ENCODE results near the gene CTNNA1. TPM values are rescaled to one million over a fixed set of nuclear protein-coding genes. Genes with fewer than 3 reads are reported as not detected.

Gene CTNNA1
- total RNA-seq, 1 donor from 2014 or later: 78.6 TPM

DNA sequence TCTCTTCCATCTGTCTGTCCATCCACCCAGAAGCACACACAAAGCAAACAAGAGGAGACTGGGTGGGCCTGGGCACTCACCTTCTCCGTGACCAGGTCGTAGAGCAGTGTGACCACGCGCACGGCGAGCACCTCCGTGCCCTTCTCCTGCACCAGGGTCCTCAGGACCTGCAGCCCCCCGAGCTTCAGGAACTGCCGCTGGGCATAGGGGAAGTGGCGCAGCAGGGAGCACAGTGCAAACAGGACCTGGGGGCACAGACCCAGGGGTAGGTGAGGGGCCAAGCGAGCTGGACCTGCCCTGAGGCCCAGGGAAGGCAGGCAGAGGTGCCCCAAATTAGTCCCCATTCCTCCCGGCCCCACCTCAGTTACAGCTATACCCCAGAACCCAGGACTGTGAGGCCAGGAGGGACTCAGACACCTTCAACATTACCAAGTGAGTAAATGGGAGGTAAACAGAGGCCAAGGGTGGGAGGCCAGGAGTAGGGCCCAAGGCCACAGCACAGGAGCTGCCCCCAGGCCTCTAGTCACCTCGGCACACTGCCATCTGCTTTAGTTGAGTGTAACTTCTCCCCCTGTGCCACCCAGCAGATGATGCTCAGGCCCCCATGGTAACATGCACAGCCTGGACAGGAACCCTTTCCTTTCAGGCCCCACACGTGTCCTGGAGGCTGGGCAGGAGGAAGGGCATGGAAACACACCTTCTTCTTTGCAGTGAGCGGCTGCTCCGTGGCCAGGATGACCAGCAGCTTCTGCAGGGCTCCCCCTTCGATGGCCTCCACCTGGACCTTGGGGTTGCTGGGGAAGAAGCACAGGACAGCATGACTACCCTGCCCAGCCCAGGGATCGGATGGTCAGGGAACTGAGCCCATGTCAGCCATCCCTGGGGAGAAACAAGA lies 198.1 kb downstream of the CTNNA1 start:
- no peak overlapping the region for H3K27ac Mint-ChIP-seq

DNA sequence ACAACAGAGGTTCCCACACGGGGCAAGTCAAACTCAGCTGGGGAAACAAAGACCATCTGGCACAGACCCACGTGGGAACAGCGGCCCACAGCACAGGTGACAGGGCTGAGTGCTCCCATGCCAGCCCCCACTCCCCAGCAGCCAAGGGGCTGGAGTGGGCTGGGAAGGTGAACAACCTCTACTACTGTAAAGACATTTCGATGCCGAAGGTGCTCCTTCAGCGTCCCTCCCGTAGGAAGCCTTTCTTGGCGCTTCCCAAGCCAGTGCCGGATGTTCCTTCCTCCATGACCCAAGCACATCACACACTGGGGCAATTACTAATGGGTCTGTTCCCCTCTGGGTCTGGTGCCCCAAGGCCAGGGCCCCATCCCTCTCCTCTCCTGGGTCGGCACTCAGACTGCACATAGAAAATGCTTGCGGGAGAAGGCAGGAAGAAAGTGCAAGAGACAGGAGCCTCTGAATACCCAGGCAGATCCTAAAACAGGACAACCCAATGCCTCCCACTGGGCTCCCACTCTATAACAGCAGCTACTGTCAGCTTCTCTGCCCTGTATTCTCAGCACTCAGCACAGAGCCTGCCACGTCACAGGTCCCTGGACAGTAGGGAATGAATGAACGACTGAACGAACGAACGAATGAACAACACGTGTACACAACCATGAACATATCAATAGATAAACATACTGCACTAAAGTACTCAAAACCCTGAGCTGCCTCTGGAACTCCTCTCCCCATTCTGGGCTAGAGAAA lies 198.9 kb downstream of the CTNNA1 start:
- no peak overlapping the region for H3K4me3 Mint-ChIP-seq
- peaks cover 12% of the 10 kb centered on the region for H3K4me1 Mint-ChIP-seq
- H3K36me3 Mint-ChIP-seq (ENCODE audit: low read depth): no peaks in the 10 kb centered on the region
- H3K27me3 Mint-ChIP-seq: no peaks in the 10 kb centered on the region
- no peaks in the 10 kb centered on the region for H3K9me3 Mint-ChIP-seq
- no peak overlapping the region for H3K27ac Mint-ChIP-seq
- no peak for DNase-seq
- intact Hi-C loops (cut with micrococcal nuclease): no loop called here

More for the DNA sequence above, 198.1 kb downstream of the CTNNA1 start:
- Mint-ChIP-seq H3K27me3 (no peaks in the 10 kb centered on the region), H3K36me3 (ENCODE audit: low read depth) (no peaks in the 10 kb centered on the region), H3K4me1 (peaks cover 12% of the 10 kb centered on the region), H3K4me3 (no peak overlapping the region), H3K9me3 (no peaks in the 10 kb centered on the region)
- intact Hi-C loops (cut with micrococcal nuclease): no loop called here
- DNase-seq: no peak

- Mint-ChIP-seq H3K4me3 (peak overlapping the region; percentile 28), H3K27ac (no peak overlapping the region), H3K27me3 (no peaks in the 10 kb centered on the region), H3K4me1 (peaks cover 12% of the 10 kb centered on the region), H3K36me3 (ENCODE audit: low read depth) (no peaks in the 10 kb centered on the region), H3K9me3 (no peaks in the 10 kb centered on the region)
- intact Hi-C loops (cut with micrococcal nuclease): no loop called here
- no peak for DNase-seq
Observed at GRCh38 chr5:138952962-138953361, 199.7 kb downstream of the CTNNA1 start.

- Mint-ChIP-seq H3K36me3 (ENCODE audit: low read depth) (no peaks in the 10 kb centered on the region), H3K9me3 (no peaks in the 10 kb centered on the region), H3K4me1 (peaks cover 12% of the 10 kb centered on the region), H3K27me3 (no peaks in the 10 kb centered on the region), H3K4me3 (peak overlapping the region; percentile 28), H3K27ac (no peak overlapping the region)
- intact Hi-C loops (cut with micrococcal nuclease): no loop called here
- DNase-seq: peak; percentile 73
Observed at GRCh38 chr5:138953387-138954256, 200.4 kb downstream of the CTNNA1 start.

DNA sequence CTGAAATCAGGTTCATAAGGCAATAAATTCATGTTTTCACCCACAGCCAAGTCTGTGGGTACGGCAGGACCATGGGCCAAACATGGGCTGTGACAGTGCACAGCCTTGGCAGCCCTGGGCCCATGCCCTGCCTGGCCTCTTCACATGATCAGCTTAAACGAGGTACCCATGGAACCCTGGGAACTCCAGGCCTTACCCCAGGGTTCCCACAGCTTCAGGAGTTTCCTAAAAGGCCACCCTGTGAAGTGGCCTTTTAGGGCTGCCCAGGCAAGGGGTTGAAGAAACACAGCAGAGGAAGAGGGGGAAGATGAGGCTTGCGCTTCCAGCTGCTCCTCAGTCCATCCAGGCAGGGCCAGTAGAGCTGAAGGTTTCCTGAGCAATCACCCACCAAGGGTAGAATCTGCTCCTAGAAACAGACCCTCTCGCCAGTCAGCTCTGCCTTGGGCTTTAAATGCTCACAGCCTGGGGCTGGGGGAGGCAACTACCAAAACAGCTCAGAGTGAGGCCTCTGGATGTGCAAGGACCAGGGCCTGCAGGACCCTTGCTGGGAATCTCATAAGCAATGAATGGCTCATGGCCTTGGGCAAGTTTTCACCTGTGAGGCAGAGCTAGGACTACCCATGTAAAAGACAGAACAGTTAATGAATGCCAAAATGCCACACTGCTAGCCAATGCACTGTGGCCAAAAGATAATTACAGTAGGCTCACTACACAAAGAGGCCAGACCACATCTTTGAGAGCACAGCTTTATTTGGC lies 201.2 kb downstream of the CTNNA1 start:
- H3K9me3 Mint-ChIP-seq: no peaks in the 10 kb centered on the region
- DNase-seq: no peak
- H3K4me3 Mint-ChIP-seq: no peak overlapping the region
- intact Hi-C loops (cut with micrococcal nuclease): no loop called here
- H3K27me3 Mint-ChIP-seq: no peaks in the 10 kb centered on the region
- no peaks in the 10 kb centered on the region for H3K36me3 Mint-ChIP-seq (ENCODE audit: low read depth)
- no peak overlapping the region for H3K27ac Mint-ChIP-seq
- H3K4me1 Mint-ChIP-seq: peaks cover 12% of the 10 kb centered on the region

DNA sequence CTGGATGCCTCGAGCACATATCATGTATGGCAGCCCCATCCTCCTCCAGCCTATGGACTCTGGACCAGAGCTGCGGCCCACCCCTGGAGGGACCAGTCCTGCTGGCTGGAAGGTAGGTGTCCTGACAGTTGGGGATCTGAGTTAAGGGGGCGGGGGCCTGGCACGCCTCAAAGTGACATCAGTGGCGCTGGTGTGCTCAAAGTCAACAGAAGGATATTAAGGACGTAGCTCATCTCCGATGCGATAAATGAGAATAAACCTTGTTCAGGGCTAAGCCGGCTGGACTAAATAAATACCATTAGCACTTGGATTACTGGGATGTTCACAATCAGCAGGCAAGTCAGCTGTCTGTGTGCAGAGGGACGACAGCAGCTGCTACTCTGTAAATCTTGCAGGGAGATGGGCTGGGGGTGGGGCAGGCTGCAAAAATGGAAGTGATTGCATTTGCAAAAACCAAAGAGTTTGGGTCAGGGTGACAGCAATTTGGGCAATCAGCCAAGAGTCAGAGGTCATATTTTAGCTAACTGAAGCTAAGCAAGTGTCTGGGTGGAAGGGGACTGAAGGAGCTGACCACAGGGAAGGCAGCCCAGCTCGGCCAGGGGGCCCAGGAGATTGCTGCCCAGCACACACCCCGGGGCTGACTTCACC lies 201.9 kb downstream of the CTNNA1 start:
- no peaks in the 10 kb centered on the region for H3K36me3 Mint-ChIP-seq (ENCODE audit: low read depth)
- peaks cover 12% of the 10 kb centered on the region for H3K4me1 Mint-ChIP-seq
- no peak overlapping the region for H3K4me3 Mint-ChIP-seq
- no peaks in the 10 kb centered on the region for H3K9me3 Mint-ChIP-seq
- intact Hi-C loops (cut with micrococcal nuclease): no loop called here
- DNase-seq: no peak
- no peaks in the 10 kb centered on the region for H3K27me3 Mint-ChIP-seq
- H3K27ac Mint-ChIP-seq: no peak overlapping the region

GRCh38 chr5:138955671-138956295 lies 202.6 kb downstream of the CTNNA1 start:
- Mint-ChIP-seq H3K9me3 (no peaks in the 10 kb centered on the region), H3K4me1 (peaks cover 12% of the 10 kb centered on the region), H3K27ac (no peak overlapping the region), H3K36me3 (ENCODE audit: low read depth) (no peaks in the 10 kb centered on the region), H3K4me3 (no peak overlapping the region), H3K27me3 (no peaks in the 10 kb centered on the region)
- intact Hi-C loops (cut with micrococcal nuclease): no loop called here
- no peak for DNase-seq

- Mint-ChIP-seq H3K9me3 (no peaks in the 10 kb centered on the region), H3K4me3 (no peak overlapping the region), H3K36me3 (ENCODE audit: low read depth) (no peaks in the 10 kb centered on the region), H3K4me1 (peaks cover 12% of the 10 kb centered on the region), H3K27ac (no peak overlapping the region), H3K27me3 (no peaks in the 10 kb centered on the region)
- no peak for DNase-seq
- intact Hi-C loops (cut with micrococcal nuclease): no loop called here
Observed at GRCh38 chr5:138956801-138957200, 203.6 kb downstream of the CTNNA1 start.

DNA sequence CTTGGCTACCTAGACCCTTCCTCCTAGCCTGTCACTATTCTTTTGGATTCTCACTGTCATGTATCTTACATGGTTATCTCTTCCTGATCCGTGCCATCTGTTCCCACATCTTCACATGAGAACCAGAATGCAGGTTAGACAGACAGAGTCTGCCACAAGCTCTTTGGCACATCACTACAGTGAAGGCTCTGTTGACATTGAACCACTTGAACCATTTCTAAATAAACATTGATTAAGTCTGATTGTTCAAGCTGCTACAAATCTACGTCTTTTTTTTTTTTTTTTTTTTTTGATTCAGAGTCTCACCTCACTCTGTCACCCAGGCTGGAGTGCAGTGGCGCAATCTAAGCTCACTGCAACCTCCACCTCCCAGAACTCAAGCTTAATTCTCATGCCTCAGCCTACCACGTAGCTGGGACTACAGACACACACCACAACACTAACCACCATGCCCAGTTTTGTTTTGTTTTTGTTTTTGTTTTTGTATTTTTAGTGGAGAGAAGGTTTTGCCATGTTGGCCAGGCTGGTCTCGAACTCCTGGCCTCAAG lies 207.0 kb downstream of the CTNNA1 start:
- intact Hi-C loops (cut with micrococcal nuclease): no loop called here
- Mint-ChIP-seq H3K27ac (no peak overlapping the region), H3K9me3 (no peaks in the 10 kb centered on the region), H3K4me1 (no peaks in the 10 kb centered on the region), H3K4me3 (no peak overlapping the region), H3K27me3 (no peaks in the 10 kb centered on the region), H3K36me3 (ENCODE audit: low read depth) (no peaks in the 10 kb centered on the region)
- DNase-seq: no peak

DNA sequence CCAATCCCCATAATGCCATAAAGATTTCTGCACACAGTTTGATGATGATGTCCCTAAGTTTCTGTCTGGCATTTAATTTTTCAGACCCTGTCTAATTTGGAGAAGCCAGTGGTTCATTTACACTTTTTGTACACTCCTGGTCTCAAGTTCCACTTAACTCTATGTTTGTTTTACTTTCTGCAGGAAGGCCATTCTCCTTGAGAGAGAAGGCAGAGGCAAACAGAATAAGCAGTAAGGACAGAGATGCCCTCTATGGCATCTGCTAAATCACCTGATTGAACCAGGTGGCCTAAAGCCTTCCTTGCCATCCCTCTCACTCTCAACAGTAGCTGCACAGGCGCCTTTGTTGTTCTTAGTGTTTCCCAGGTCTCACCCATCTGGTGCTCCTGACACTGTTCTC lies 208.0 kb downstream of the CTNNA1 start:
- Mint-ChIP-seq H3K27me3 (no peaks in the 10 kb centered on the region), H3K27ac (no peak overlapping the region), H3K36me3 (ENCODE audit: low read depth) (no peaks in the 10 kb centered on the region), H3K4me1 (no peaks in the 10 kb centered on the region), H3K9me3 (no peaks in the 10 kb centered on the region), H3K4me3 (no peak overlapping the region)
- DNase-seq: no peak
- intact Hi-C loops (cut with micrococcal nuclease): no loop called here

- no peaks in the 10 kb centered on the region for H3K36me3 Mint-ChIP-seq (ENCODE audit: low read depth)
- no peaks in the 10 kb centered on the region for H3K9me3 Mint-ChIP-seq
- no peaks in the 10 kb centered on the region for H3K27me3 Mint-ChIP-seq
Observed at GRCh38 chr5:138961729-138962128, 208.5 kb downstream of the CTNNA1 start.

DNA sequence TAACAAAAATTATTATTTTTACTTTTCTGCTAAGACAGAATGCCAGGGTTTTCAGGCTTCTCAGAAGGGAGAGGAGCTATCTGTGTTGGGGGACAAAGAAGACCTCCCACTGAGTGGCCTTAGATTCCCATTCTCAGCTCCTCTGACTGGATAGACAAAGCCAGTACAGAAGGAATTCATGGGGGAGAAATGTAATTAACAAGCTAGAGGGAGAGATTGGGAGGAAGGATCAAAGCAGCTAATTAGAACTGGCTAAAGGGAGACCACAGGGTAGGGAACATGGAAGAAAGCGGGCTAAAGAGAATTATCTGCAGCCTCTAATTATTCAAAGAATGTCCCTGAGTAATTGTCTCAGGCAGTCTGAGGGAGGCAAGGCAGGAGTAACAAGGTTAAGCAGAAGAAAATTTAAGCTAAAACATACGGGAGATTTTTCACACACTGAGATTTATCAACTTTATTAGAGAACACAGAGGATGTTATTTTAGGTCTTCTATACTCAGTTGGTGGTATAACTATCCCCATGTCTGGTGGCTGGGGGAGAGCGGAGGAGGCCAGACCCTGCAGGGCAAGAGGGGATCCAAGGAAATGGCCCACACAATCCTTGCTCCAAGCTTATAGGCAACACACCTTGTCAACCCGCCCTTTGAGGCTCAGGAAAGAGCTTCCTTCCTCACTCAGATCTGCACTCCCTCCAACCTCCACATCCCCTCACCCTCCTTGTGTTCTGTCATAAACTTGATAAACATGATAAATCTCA lies 209.6 kb downstream of the CTNNA1 start:
- DNase-seq: no peak
- no peak overlapping the region for H3K4me3 Mint-ChIP-seq
- H3K9me3 Mint-ChIP-seq: no peaks in the 10 kb centered on the region
- intact Hi-C loops (cut with micrococcal nuclease): no loop called here
- no peaks in the 10 kb centered on the region for H3K4me1 Mint-ChIP-seq
- no peaks in the 10 kb centered on the region for H3K27me3 Mint-ChIP-seq
- H3K36me3 Mint-ChIP-seq (ENCODE audit: low read depth): no peaks in the 10 kb centered on the region
- H3K27ac Mint-ChIP-seq: no peak overlapping the region

More at GRCh38 chr5:138961729-138962128, 208.5 kb downstream of the CTNNA1 start:
- no peak overlapping the region for H3K4me3 Mint-ChIP-seq
- H3K27ac Mint-ChIP-seq: no peak overlapping the region
- no peaks in the 10 kb centered on the region for H3K4me1 Mint-ChIP-seq
- DNase-seq: no peak
- intact Hi-C loops (cut with micrococcal nuclease): no loop called here

All from activated CD4-positive, alpha-beta T cell treated with anti-CD3 and anti-CD28 coated beads, Interleukin-2, amount 10 ng/mL, durations not matched to agents 24 days and 14 days (primary cell).